SK-N-SH treated with all-trans-retinoic acid at 6 μM for 48 hours (cell line): ENCODE measurements around the gene HEYL.

Experiments used
- ATAC-seq: fragments of 200-7000 bp; cut with Tn5 transposase; 3 replicates; pipeline ENCODE4 v1.9.1; 2020; ENCODE audit warnings: mild to moderate bottlenecking, moderate library complexity
- BACH2 ChIP-seq: fragments of 250-450 bp; sonication (Bioruptor Pico); IDR thresholded peaks from 2 replicates; pipeline ENCODE4 v1.9.0; 2021; ENCODE audit warnings: mild to moderate bottlenecking, borderline replicate concordance
- CSDC2 ChIP-seq: fragments of 250-450 bp; sonication (Bioruptor Pico); IDR thresholded peaks from 2 replicates; pipeline ENCODE4 v1.5.0; 2020; ENCODE audit warnings: mild to moderate bottlenecking, moderate library complexity
- ESRRG ChIP-seq: fragments of 250-450 bp; sonication (Bioruptor Pico); IDR thresholded peaks from 2 replicates; pipeline ENCODE4 v1.6.1; 2021; ENCODE audit warnings: mild to moderate bottlenecking
- GLIS3 ChIP-seq: fragments of 250-450 bp; sonication (Bioruptor Pico); IDR thresholded peaks from 2 replicates; pipeline ENCODE4 v1.5.0; 2020; ENCODE audit warnings: mild to moderate bottlenecking, moderate library complexity
- ISL1 ChIP-seq: fragments of 250-450 bp; sonication (Bioruptor Pico); IDR thresholded peaks from 2 replicates; pipeline ENCODE4 v2.1.2; 2022; ENCODE audit warnings: mild to moderate bottlenecking, moderate library complexity
- OSR1 ChIP-seq: fragments of 250-450 bp; sonication (Bioruptor Pico); IDR thresholded peaks from 2 replicates; pipeline ENCODE4 v1.8.0; 2022; ENCODE audit warnings: moderate library complexity, mild to moderate bottlenecking, inconsistent platforms
- PPARA ChIP-seq: fragments of 250-450 bp; sonication (Bioruptor Pico); IDR thresholded peaks from 2 replicates; pipeline ENCODE4 v1.5.0; 2020; ENCODE audit warnings: mild to moderate bottlenecking, borderline replicate concordance
- RARB ChIP-seq: fragments of 250-450 bp; sonication (Bioruptor Pico); IDR thresholded peaks from 2 replicates; pipeline ENCODE4 v1.8.0; 2021; ENCODE audit warnings: mild to moderate bottlenecking, moderate library complexity
- SNAI2 ChIP-seq: fragments of 250-450 bp; sonication (Bioruptor Pico); IDR thresholded peaks from 2 replicates; pipeline ENCODE4 v1.5.0; 2020; ENCODE audit warnings: mild to moderate bottlenecking, moderate library complexity
- TCF4 ChIP-seq: fragments of 250-450 bp; sonication (Bioruptor Pico); IDR thresholded peaks from 2 replicates; pipeline ENCODE4 v1.8.0; 2021; ENCODE audit warnings: mild to moderate bottlenecking, moderate library complexity, borderline replicate concordance
- TOX ChIP-seq: fragments of 250-450 bp; sonication (Bioruptor Pico); IDR thresholded peaks from 2 replicates; pipeline ENCODE4 v1.8.0; 2021; ENCODE audit warnings: mild to moderate bottlenecking, moderate library complexity, borderline replicate concordance
- ZC3H10 ChIP-seq: fragments of 250-450 bp; sonication (Bioruptor Pico); IDR thresholded peaks from 2 replicates; pipeline ENCODE4 v1.5.1; 2021; ENCODE audit warnings: mild to moderate bottlenecking, moderate library complexity
- ZFP3 ChIP-seq: fragments of 250-450 bp; sonication (Bioruptor Pico); IDR thresholded peaks from 2 replicates; pipeline ENCODE4 v1.5.0; 2020; ENCODE audit warnings: mild to moderate bottlenecking, moderate library complexity
- ZFP30 ChIP-seq: fragments of 450-650 bp; formaldehyde crosslinking; IDR thresholded peaks from 2 replicates; pipeline ENCODE4 v1.5.0; 2022; ENCODE audit warnings: mild to moderate bottlenecking, moderate library complexity
- ZNF565 ChIP-seq: fragments of 450-650 bp; formaldehyde crosslinking; conservative IDR thresholded peaks from 2 replicates; pipeline ENCODE4 v1.5.0; 2020; ENCODE audit warnings: low read depth, mild to moderate bottlenecking, moderate library complexity
- ZNF70 ChIP-seq: fragments of 450-650 bp; formaldehyde crosslinking; IDR thresholded peaks from 2 replicates; pipeline ENCODE4 v1.5.0; 2020; ENCODE audit warnings: mild to moderate bottlenecking, moderate library complexity
- ZNF8 ChIP-seq: fragments of 450-650 bp; formaldehyde crosslinking; IDR thresholded peaks from 2 replicates; pipeline ENCODE4 v1.5.0; 2020; ENCODE audit warnings: mild to moderate bottlenecking, moderate library complexity
- TF ChIP-seq, protein P1 (sequence below): fragments of 250-450 bp; sonication (Bioruptor Pico); IDR thresholded peaks from 2 replicates; pipeline ENCODE4 v1.5.1; 2020; ENCODE audit warnings: low read depth, mild to moderate bottlenecking, moderate library complexity
- TF ChIP-seq, protein P2 (sequence below): fragments of 250-450 bp; sonication (Bioruptor Pico); IDR thresholded peaks from 2 replicates; pipeline ENCODE4 v1.8.0; 2020; ENCODE audit warnings: mild to moderate bottlenecking, moderate library complexity, borderline replicate concordance
- TF ChIP-seq, protein P3 (sequence below): fragments of 250-450 bp; sonication (Bioruptor Pico); IDR thresholded peaks from 2 replicates; pipeline ENCODE4 v1.5.0; 2020; ENCODE audit warnings: mild to moderate bottlenecking, moderate library complexity
- TF ChIP-seq, protein P4 (sequence below): fragments of 250-450 bp; sonication (Bioruptor Pico); IDR thresholded peaks from 2 replicates; pipeline ENCODE4 v1.8.0; 2021; ENCODE audit warnings: low read depth, mild to moderate bottlenecking, moderate library complexity, borderline replicate concordance
- TF ChIP-seq, protein P5 (sequence below): fragments of 250-450 bp; sonication (Bioruptor Pico); IDR thresholded peaks from 2 replicates; pipeline ENCODE4 v1.5.1; 2021; ENCODE audit warnings: mild to moderate bottlenecking, moderate library complexity

HEYL gene

DNA sequence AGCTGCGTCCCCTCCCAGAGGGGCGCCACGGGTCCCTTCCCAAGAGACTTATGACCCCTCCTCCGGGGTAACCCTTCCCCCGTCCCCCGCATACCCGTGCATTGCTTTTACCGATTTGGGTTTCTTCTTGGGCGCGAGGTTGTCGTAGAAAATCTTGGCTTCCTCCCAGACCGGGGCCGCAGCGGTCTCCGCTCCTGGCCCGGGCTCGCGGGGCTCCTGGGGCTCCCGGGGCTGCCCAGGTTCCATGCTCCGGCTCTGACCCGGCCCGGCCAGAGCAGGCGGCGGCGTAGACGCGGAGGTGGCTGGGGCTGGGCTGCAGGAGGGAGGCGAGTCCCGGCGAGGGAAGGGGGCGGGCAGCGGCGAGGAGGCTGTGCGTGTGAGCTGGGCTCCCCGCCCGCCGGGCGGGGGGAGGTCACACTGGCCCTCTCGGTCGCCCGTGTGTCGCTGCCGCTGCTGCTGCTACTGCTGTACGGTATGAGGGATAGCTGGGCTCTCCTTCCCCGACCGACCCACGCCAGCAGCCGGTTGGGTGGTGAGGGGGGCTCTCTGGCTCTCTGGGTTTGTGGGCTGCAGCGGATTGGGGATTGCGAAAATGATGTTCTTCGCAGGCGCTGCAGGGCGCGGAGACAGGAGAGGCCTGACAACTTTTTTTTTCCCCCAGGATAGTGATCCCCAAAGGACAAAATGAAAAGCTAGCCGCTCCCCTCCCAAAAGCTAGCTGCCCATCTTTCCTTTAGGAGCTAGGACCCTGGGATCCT, 32.5 kb upstream of the HEYL start, which contains the start of gene NT5C1A:
Gene NT5C1A, minus strand, starts transcription at position 315 of the 758 bp plus-strand sequence. Its CDS starts 69 bp downstream, at position 246.
- no peak for TF ChIP-seq SNAI2 (CRISPR knock-in tag)
- no peak for TF ChIP-seq CSDC2 (CRISPR knock-in tag)
- no peak for TF ChIP-seq PPARA (CRISPR knock-in tag)
- no peak for TF ChIP-seq ZNF565 (CRISPR knock-in tag)
- TF ChIP-seq, protein P1, sequence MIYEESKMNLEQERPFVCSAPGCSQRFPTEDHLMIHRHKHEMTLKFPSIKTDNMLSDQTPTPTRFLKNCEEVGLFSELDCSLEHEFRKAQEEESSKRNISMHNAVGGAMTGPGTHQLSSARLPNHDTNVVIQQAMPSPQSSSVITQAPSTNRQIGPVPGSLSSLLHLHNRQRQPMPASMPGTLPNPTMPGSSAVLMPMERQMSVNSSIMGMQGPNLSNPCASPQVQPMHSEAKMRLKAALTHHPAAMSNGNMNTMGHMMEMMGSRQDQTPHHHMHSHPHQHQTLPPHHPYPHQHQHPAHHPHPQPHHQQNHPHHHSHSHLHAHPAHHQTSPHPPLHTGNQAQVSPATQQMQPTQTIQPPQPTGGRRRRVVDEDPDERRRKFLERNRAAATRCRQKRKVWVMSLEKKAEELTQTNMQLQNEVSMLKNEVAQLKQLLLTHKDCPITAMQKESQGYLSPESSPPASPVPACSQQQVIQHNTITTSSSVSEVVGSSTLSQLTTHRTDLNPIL (CRISPR knock-in tag), result no peak
- TF ChIP-seq ZNF8 (CRISPR knock-in tag), result no peak
- no peak for TF ChIP-seq BACH2 (CRISPR knock-in tag)
- TF ChIP-seq, protein P2, sequence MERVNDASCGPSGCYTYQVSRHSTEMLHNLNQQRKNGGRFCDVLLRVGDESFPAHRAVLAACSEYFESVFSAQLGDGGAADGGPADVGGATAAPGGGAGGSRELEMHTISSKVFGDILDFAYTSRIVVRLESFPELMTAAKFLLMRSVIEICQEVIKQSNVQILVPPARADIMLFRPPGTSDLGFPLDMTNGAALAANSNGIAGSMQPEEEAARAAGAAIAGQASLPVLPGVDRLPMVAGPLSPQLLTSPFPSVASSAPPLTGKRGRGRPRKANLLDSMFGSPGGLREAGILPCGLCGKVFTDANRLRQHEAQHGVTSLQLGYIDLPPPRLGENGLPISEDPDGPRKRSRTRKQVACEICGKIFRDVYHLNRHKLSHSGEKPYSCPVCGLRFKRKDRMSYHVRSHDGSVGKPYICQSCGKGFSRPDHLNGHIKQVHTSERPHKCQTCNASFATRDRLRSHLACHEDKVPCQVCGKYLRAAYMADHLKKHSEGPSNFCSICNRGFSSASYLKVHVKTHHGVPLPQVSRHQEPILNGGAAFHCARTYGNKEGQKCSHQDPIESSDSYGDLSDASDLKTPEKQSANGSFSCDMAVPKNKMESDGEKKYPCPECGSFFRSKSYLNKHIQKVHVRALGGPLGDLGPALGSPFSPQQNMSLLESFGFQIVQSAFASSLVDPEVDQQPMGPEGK (CRISPR knock-in tag), result no peak
- no peak for TF ChIP-seq GLIS3 (CRISPR knock-in tag)
- no peak for TF ChIP-seq TOX (CRISPR knock-in tag)
- no peak for TF ChIP-seq ZFP30 (CRISPR knock-in tag)
- TF ChIP-seq, protein P3, sequence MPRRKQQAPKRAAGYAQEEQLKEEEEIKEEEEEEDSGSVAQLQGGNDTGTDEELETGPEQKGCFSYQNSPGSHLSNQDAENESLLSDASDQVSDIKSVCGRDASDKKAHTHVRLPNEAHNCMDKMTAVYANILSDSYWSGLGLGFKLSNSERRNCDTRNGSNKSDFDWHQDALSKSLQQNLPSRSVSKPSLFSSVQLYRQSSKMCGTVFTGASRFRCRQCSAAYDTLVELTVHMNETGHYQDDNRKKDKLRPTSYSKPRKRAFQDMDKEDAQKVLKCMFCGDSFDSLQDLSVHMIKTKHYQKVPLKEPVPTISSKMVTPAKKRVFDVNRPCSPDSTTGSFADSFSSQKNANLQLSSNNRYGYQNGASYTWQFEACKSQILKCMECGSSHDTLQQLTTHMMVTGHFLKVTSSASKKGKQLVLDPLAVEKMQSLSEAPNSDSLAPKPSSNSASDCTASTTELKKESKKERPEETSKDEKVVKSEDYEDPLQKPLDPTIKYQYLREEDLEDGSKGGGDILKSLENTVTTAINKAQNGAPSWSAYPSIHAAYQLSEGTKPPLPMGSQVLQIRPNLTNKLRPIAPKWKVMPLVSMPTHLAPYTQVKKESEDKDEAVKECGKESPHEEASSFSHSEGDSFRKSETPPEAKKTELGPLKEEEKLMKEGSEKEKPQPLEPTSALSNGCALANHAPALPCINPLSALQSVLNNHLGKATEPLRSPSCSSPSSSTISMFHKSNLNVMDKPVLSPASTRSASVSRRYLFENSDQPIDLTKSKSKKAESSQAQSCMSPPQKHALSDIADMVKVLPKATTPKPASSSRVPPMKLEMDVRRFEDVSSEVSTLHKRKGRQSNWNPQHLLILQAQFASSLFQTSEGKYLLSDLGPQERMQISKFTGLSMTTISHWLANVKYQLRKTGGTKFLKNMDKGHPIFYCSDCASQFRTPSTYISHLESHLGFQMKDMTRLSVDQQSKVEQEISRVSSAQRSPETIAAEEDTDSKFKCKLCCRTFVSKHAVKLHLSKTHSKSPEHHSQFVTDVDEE, result no peak
- TF ChIP-seq, protein P4, sequence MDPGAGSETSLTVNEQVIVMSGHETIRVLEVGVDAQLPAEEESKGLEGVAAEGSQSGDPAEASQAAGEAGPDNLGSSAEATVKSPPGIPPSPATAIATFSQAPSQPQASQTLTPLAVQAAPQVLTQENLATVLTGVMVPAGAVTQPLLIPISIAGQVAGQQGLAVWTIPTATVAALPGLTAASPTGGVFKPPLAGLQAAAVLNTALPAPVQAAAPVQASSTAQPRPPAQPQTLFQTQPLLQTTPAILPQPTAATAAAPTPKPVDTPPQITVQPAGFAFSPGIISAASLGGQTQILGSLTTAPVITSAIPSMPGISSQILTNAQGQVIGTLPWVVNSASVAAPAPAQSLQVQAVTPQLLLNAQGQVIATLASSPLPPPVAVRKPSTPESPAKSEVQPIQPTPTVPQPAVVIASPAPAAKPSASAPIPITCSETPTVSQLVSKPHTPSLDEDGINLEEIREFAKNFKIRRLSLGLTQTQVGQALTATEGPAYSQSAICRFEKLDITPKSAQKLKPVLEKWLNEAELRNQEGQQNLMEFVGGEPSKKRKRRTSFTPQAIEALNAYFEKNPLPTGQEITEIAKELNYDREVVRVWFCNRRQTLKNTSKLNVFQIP (CRISPR knock-in tag), result no peak
- TF ChIP-seq ESRRG (CRISPR knock-in tag), result no peak
- no peak for TF ChIP-seq ZNF70
- no peak for TF ChIP-seq TCF4 (CRISPR knock-in tag)
- TF ChIP-seq RARB, result no peak
- ATAC-seq, result peak; percentile 65

DNA sequence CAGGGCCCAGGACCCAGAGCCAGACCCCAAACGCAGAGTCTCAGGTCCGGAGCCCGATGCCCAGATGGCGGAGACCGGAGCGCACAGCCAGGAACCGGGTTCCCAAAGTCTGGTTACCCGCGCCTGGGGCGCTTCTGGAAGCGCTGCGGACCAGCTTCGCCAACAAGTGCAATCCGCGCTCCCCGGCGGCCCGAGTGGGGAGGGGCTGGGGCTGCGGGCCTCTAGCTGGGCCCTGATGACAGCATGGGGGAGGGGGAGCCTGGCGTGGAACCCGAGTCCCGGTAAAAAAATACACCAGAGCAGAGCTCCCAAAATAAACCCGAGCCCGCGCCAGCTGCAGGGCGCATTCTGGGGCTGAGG, 32.0 kb upstream of the HEYL start:
- peak; percentile 20 for ATAC-seq
- TF ChIP-seq CSDC2 (CRISPR knock-in tag) (no peak), ZFP30 (CRISPR knock-in tag) (no peak), BACH2 (CRISPR knock-in tag) (no peak), ESRRG (CRISPR knock-in tag) (no peak)
- TF ChIP-seq, protein P5, sequence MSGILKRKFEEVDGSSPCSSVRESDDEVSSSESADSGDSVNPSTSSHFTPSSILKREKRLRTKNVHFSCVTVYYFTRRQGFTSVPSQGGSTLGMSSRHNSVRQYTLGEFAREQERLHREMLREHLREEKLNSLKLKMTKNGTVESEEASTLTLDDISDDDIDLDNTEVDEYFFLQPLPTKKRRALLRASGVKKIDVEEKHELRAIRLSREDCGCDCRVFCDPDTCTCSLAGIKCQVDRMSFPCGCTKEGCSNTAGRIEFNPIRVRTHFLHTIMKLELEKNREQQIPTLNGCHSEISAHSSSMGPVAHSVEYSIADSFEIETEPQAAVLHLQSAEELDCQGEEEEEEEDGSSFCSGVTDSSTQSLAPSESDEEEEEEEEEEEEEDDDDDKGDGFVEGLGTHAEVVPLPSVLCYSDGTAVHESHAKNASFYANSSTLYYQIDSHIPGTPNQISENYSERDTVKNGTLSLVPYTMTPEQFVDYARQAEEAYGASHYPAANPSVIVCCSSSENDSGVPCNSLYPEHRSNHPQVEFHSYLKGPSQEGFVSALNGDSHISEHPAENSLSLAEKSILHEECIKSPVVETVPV (CRISPR knock-in tag), result no peak

DNA sequence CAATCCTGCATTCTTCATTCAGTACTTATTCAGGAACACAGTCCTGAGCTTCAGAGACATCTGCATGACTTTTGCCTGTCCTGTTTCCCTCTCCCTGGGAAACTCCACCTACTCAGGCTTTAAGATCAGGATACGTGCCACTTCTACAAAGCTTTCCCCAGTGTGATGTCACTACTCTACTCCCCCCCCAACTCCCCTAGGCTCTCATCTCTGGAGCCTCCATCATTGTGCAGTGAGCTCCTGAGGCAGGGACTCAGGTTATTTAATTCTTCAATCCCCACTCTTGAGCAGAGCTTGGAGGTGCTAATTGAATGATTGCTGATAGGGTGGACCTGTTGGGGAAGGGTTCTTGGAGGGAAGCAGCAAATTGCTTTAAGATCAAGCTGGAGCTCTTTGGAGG, 31.2 kb upstream of the HEYL start:
- TF ChIP-seq SNAI2 (CRISPR knock-in tag), result no peak
- ATAC-seq, result no peak

DNA sequence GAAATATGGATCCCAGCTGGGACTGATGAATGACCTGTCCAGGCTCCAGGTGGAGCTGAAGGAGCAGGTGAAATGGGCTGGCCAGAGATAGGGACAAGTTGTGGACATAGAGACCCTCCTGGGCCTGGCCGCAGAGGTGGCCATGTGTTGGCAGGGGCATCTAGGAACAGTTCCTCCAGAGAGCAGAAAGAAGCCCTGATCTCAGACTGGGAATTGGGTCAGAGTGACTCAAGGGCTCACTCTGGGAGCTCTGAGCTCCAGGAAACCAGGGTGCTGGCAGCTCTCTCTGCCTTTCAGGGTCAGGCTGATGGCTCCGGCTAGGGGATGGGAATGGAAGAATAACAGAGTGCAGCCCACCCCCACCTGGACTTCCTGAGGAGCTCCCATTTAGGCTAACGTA, 29.5 kb upstream of the HEYL start:
- no peak for ATAC-seq
- TF ChIP-seq, protein P5 (CRISPR knock-in tag), result no peak
- no peak for TF ChIP-seq ZNF70
- no peak for TF ChIP-seq ZFP3 (CRISPR knock-in tag)
- no peak for TF ChIP-seq PPARA (CRISPR knock-in tag)
- no peak for TF ChIP-seq OSR1 (CRISPR knock-in tag)
- TF ChIP-seq SNAI2 (CRISPR knock-in tag), result no peak
- no peak for TF ChIP-seq TCF4 (CRISPR knock-in tag)
- TF ChIP-seq ZNF565 (CRISPR knock-in tag), result no peak
- no peak for TF ChIP-seq CSDC2 (CRISPR knock-in tag)
- TF ChIP-seq ZFP30 (CRISPR knock-in tag), result no peak
- TF ChIP-seq, protein P2 (CRISPR knock-in tag), result no peak
- TF ChIP-seq ESRRG (CRISPR knock-in tag), result no peak
- TF ChIP-seq ZC3H10 (CRISPR knock-in tag), result no peak
- TF ChIP-seq ISL1 (CRISPR knock-in tag), result no peak
- no peak for TF ChIP-seq ZNF8 (CRISPR knock-in tag)
